ENCODE data around the gene MED19.

The MED19 gene, protein sequence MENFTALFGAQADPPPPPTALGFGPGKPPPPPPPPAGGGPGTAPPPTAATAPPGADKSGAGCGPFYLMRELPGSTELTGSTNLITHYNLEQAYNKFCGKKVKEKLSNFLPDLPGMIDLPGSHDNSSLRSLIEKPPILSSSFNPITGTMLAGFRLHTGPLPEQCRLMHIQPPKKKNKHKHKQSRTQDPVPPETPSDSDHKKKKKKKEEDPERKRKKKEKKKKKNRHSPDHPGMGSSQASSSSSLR

DNA sequence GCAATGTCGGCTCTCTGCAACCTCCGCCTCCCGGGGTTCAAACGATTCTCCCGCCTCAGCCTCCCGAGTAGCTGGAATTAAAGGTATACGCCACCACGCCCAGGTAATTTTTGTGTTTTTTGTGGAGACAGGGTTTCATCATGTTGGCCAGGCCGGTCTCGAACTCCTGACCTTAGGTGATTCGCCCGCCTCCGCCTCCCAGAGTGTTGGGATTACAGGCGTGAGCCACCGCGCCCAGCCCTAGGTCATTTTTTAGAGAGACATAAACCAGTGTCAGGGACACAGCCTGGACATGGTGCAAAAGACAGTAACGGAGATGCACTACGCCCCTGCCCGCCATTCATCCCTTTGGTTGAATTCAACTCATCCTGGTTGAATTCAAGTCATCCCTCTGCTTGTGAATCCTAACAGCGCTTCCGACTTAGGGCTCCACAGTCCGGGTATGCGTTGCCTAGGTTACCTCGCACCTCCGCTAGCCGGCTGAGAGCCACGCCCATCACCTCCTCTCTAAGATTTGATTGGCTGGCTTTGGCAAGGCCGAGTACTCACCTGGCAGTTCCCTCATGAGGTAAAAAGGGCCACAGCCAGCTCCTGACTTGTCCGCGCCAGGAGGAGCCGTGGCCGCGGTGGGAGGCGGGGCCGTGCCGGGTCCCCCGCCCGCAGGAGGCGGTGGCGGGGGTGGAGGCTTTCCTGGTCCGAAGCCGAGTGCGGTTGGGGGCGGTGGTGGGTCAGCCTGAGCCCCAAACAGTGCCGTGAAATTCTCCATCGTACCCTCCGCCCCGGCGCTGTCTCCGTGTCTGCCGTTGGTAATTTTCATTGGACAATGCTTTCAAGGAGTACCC lies at the start of gene MED19:
Gene MED19 (minus strand): TSS at position 802 of the 842 bp plus-strand sequence. CDS start 36 bp downstream, at position 766.
- peak within 1 kb of the TSS; percentile 98 for H3K27ac Mint-ChIP-seq
- peak within 1 kb of the TSS; percentile 98 for H3K4me3 Mint-ChIP-seq
- H3K36me3 Mint-ChIP-seq (ENCODE audit: low read depth), result peaks cover 10% of the 10 kb centered on the region
- no peaks in the 10 kb centered on the region for H3K9me3 Mint-ChIP-seq
- H3K4me1 Mint-ChIP-seq (ENCODE audit: low read depth), result peaks cover 54% of the 10 kb centered on the region
- H3K27me3 Mint-ChIP-seq, result no peaks in the 10 kb centered on the region

DNA sequence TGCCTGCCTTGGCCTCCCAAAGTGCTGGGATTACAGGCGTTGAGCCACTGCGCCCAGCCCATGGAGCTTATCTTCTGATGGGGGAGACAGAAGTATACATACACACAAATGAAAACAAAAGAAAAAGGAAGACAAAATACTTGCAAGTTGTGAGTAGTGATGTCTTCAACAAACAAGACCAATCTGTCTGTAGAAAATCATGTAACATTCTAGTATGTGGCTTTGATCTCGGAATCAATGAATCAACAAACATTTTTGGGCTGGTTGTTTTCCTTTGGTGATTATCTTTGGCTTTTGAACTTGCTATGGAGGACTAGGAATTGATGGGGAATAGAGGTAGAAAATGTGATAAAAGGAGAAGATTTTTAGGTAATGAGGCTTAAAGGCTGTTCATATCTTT lies 46.2 kb upstream of the MED19 start:
- Mint-ChIP-seq H3K36me3 (ENCODE audit: low read depth) (no peaks in the 10 kb centered on the region), H3K27me3 (no peaks in the 10 kb centered on the region), H3K4me3 (no peak overlapping the region), H3K4me1 (ENCODE audit: low read depth) (peaks cover 22% of the 10 kb centered on the region), H3K27ac (no peak overlapping the region), H3K9me3 (no peaks in the 10 kb centered on the region)

DNA sequence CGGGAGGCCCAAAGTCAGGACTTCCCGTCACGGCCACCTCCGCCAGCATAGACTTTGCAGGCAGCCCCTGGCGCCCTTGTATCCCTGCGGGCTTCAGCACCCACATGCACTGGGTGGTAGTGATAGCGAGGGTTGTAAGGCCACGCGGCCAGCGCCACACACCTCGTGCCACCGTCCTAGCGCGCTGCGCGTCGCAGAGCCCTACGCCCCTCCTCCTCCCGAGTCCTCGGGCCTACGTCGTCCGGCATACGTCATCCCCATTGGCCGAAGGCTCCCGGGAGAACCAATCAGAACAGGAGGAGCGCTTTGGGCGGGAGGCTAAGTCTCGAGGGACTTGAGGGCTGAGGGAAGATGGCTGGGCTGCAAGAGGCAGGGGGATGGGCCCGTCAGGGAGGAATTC lies 40.9 kb upstream of the MED19 start:
- Mint-ChIP-seq H3K27ac (no peak overlapping the region), H3K27me3 (no peaks in the 10 kb centered on the region), H3K4me3 (no peak overlapping the region), H3K4me1 (ENCODE audit: low read depth) (peaks cover 9% of the 10 kb centered on the region), H3K9me3 (no peaks in the 10 kb centered on the region), H3K36me3 (ENCODE audit: low read depth) (no peaks in the 10 kb centered on the region)

DNA sequence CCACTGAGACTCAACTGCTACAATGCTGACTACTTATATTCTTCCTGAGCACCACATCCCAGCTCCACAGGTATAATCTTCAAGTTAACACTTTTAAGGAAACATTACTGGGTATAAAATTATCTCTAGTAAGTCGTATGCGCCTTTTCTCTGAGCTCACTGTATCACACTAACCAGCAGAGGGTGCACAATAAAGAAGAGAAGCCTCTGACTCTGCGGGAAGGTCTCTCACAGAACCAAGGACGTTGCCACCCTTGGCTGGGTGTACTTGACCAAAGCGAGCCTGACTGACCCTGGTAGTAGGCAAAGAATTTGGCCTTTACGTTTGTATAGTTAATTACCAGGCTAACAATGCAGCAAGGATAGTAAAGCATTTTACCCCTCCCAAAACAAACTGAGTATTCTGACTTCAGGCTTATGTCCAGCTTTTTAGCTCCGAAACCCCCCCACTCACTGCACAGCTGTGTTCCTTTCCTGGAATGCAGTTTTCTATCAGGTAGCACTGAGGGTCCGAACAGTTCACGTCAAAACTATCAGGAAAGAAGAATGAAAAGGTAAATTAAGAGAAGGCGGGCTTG lies 39.8 kb upstream of the MED19 start, which contains the start of gene BTBD18:
Gene BTBD18 (minus strand): TSS at position 144 of the 578 bp plus-strand sequence. CDS start 631 bp downstream, outside the sequence.
- peak within 1 kb of the TSS; percentile 16 for H3K27ac Mint-ChIP-seq
- H3K27me3 Mint-ChIP-seq, result no peaks in the 10 kb centered on the region

DNA sequence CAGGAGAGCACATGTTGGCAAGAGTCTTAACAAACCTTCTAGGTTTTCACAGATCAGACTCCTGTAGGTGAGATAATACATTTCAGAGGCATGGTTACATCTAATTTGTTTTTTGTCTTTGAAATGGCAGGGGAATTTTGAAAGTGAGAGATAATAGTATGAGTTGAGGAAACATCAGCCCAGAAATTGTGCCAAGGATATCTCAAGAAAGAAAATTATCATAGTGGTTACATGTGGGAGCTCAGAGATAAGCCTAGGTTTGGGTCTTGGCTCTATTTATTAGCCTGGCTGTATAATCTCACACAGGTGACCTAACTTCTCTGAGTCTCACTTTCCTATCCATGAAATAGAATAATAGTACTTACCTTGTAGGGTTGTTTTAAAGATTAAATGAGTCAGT lies 39.2 kb upstream of the MED19 start:
- Mint-ChIP-seq H3K4me1 (ENCODE audit: low read depth) (peaks cover 22% of the 10 kb centered on the region), H3K4me3 (no peak overlapping the region), H3K27me3 (no peaks in the 10 kb centered on the region), H3K9me3 (no peaks in the 10 kb centered on the region), H3K36me3 (ENCODE audit: low read depth) (no peaks in the 10 kb centered on the region), H3K27ac (peak overlapping the region; percentile 12)

More for the DNA sequence above, 39.8 kb upstream of the MED19 start, which contains the start of gene BTBD18:
- Mint-ChIP-seq H3K9me3 (no peaks in the 10 kb centered on the region), H3K36me3 (ENCODE audit: low read depth) (no peaks in the 10 kb centered on the region), H3K4me3 (no peak within 1 kb of the TSS), H3K4me1 (ENCODE audit: low read depth) (peaks cover 16% of the 10 kb centered on the region)

DNA sequence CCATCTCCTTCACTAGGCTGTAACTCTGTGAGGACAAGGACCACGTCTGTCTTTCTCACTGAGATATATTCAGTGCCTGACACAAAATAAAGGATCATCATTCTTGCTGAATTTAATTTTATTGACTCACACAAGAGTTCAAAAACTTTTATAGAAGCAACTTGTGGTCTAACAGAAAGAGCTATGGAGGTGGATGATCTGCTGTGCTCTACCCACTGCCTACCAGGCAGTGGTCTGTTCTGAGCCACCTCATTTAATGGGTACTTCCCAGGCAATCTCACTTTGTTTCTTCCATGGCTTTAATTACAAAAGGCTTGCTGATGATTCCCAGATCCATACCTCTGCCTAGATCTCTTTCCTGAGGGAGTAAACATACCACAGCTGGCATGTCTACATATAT lies 34.9 kb upstream of the MED19 start:
- Mint-ChIP-seq H3K27me3 (no peaks in the 10 kb centered on the region), H3K27ac (peak overlapping the region; percentile 38), H3K4me3 (no peak overlapping the region), H3K4me1 (ENCODE audit: low read depth) (peaks cover 56% of the 10 kb centered on the region), H3K36me3 (ENCODE audit: low read depth) (peaks cover 34% of the 10 kb centered on the region), H3K9me3 (no peaks in the 10 kb centered on the region)

DNA sequence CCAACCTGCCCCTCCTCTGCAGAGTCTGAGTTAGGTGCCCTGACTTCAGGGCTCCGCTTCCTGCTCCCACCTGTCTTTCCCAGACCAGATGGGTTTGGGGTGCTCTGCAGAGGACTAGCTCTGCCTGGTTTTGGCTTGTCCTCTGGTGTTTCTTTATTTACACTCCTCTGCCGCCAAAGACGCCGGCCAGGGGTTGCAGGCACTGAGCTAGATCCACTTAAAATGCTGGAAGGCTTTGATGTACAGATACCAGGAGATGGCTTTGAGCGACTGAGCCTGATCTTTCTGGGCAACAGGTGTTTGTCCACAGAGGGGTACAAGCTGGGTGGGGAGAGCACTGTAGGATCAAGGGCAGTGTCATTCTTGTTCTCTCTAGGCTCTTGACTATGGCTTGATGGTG lies 33.2 kb upstream of the MED19 start:
- Mint-ChIP-seq H3K27ac (peak overlapping the region; percentile 46), H3K9me3 (no peaks in the 10 kb centered on the region), H3K36me3 (ENCODE audit: low read depth) (peaks cover 36% of the 10 kb centered on the region), H3K27me3 (no peaks in the 10 kb centered on the region), H3K4me1 (ENCODE audit: low read depth) (peaks cover 62% of the 10 kb centered on the region), H3K4me3 (no peak overlapping the region)

DNA sequence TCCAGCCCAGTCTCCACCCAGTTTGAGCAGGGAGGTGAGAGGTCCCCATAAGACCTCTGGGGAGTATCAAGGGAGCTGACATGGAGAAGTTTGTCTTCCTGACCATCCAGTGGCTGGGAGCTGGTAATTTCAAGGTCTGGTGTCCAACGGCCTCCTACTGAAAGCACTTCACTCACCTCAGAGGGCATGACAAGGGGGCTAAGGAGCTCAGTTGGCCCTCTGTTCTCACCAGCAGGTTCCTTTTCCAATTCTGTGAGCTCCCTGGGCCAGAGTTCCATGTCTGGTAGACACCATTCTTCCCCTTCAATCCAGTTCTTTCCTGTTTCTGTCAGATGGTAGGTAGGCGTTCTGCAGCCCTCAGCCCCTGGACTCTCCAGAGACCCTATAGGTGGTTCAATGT lies 32.3 kb upstream of the MED19 start:
- Mint-ChIP-seq H3K4me3 (peak overlapping the region; percentile 51), H3K36me3 (ENCODE audit: low read depth) (peaks cover 41% of the 10 kb centered on the region), H3K4me1 (ENCODE audit: low read depth) (peaks cover 62% of the 10 kb centered on the region), H3K27me3 (no peaks in the 10 kb centered on the region), H3K27ac (peak overlapping the region; percentile 79), H3K9me3 (no peaks in the 10 kb centered on the region)

DNA sequence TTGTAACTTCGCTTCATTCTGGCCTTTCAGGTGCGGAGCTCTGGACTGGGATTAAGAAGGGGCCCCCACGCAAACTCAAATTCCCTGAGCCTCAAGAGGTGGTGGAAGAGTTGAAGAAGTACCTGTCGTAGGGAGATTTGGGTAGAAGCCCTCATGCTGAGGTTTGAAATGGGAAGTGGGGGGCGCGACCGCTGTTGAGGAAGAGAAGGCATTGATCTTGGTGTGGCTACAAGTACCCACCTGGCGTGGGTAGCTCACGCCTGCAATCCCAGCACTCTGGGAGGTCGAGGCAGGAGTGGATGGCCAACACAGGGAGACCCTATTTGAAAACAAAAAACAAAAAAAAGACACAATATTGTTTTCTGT lies 30.1 kb upstream of the MED19 start:
- no peaks in the 10 kb centered on the region for H3K27me3 Mint-ChIP-seq
- peaks cover 58% of the 10 kb centered on the region for H3K36me3 Mint-ChIP-seq (ENCODE audit: low read depth)
- peak overlapping the region; percentile 97 for H3K4me3 Mint-ChIP-seq
- H3K27ac Mint-ChIP-seq, result peak overlapping the region; percentile 99
- peaks cover 54% of the 10 kb centered on the region for H3K4me1 Mint-ChIP-seq (ENCODE audit: low read depth)
- no peaks in the 10 kb centered on the region for H3K9me3 Mint-ChIP-seq

DNA sequence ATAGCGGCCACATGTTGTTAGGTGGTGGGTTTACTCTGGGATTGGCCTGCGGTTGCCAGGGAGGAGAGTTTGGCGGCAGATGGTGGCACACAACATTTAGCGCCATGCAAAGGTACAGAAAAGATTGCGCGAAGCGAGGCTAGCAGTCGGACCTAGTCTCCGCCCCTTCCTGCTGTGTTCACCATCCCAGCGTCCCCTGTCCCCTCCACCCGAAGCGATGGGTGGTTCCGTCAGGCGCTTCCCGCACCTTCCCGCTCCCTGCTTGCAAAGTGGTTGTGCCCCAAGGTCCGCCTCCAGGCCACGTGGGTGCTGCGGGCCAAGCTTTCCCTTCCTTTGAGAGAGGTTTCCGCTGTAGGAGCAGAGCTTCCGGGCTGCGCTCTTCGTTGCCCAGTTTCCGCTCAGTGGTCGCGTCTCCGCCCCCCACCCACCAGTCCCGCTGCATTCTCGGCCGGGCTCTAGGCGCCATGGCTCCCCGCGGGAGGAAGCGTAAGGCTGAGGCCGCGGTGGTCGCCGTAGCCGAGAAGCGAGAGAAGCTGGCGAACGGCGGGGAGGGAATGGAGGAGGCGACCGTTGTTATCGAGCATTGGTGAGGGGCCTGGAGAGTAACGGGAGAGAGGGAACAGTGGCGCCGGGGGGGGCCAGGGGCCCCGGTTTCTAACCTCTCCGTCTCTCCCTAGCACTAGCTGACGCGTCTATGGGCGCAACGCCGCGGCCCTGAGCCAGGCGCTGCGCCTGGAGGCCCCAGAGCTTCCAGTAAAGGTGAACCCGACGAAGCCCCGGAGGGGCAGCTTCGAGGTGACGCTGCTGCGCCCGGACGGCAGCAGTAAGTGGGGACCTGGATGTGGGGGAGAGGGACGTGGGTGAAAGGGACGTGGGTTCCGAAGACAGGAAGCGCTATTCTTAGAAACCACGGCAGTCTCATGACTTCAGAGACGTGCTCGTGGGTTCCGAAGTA lies 29.4 kb upstream of the MED19 start, which contains the start of gene SELENOH:
Gene SELENOH (plus strand): TSS at position 360 of the 955 bp plus-strand sequence. CDS start 105 bp downstream, at position 465.
- H3K36me3 Mint-ChIP-seq (ENCODE audit: low read depth), result peaks cover 58% of the 10 kb centered on the region
- no peaks in the 10 kb centered on the region for H3K27me3 Mint-ChIP-seq
- H3K4me1 Mint-ChIP-seq (ENCODE audit: low read depth), result peaks cover 47% of the 10 kb centered on the region
- H3K9me3 Mint-ChIP-seq, result no peaks in the 10 kb centered on the region
- peak within 1 kb of the TSS; percentile 99 for H3K27ac Mint-ChIP-seq
- H3K4me3 Mint-ChIP-seq, result peak within 1 kb of the TSS; percentile 97

DNA sequence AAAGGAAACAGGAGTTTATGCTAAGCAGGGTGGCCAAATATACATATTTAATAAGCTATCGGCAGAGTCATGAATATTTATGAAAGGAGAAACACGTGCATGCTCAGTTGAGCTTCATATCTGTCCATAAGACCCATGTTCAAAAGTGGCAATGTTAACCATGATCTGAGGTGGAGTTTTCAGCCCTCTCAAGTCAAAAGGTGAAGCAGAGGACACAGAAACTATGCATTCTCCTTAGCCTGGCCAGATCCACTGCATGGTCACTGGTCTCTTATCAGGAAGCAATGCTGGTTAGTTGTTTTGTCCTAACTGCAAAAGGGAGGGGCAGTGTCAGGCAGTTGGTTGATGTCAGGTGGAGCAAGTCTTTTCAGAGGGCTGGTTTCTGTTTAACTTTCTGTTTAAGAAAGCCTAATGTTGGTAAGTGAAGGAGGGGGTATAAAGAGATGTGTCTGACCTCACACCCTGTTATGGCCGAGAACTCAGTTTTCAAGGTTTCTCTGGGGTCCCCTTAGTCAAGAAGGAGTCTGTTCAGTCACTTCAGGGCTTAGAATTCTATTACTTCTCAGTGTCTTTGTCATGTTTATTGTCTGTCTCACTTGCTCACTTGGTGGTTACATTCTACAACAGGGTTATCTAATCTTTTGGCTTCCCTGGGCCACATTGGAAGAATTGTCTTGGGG lies 23.7 kb upstream of the MED19 start:
- Mint-ChIP-seq H3K4me3 (no peak overlapping the region), H3K27me3 (no peaks in the 10 kb centered on the region), H3K9me3 (no peaks in the 10 kb centered on the region), H3K36me3 (ENCODE audit: low read depth) (peaks cover 36% of the 10 kb centered on the region), H3K27ac (peak overlapping the region; percentile 62), H3K4me1 (ENCODE audit: low read depth) (peaks cover 9% of the 10 kb centered on the region)

DNA sequence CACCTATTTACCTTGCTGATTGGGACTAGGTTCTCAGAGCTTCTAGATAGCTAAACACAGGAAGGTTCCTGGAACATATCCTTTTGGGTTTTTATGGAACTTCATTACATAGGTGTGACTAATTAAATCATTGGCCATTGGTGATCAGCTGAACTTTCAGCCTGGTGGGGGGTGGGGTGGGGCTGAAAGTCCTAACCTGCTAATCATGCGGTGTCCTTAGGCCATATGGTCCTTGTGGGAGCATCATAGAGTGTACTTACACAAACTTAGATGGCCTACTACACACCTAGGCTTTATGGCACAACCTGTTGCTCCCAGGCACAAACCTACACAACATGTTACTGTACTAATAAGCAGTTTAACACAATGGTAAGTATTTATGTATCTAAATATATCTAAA lies 20.6 kb upstream of the MED19 start:
- H3K9me3 Mint-ChIP-seq, result no peaks in the 10 kb centered on the region
- H3K4me3 Mint-ChIP-seq, result no peak overlapping the region
- no peaks in the 10 kb centered on the region for H3K27me3 Mint-ChIP-seq
- peaks cover 34% of the 10 kb centered on the region for H3K36me3 Mint-ChIP-seq (ENCODE audit: low read depth)
- H3K4me1 Mint-ChIP-seq (ENCODE audit: low read depth), result peaks cover 18% of the 10 kb centered on the region
- no peak overlapping the region for H3K27ac Mint-ChIP-seq

DNA sequence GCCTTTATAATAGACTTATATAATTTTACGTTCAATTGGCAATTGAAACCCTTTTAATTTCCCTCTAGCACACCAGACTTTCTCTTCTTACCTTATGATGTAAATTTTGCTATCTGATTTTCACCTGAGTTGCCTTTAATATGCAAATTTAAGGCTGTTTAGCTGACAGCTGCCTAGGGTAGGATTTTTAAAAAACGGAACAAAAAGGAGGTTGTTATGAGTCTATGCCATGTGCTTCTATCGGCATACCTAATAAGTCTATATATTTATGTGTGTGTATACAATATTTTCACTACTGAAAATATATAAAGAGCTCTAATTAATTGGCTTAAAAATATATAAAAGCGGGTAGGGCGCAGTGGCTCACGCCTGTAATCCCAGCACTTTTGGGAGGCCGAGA lies 17.5 kb upstream of the MED19 start:
- Mint-ChIP-seq H3K4me1 (ENCODE audit: low read depth) (peaks cover 20% of the 10 kb centered on the region), H3K27me3 (no peaks in the 10 kb centered on the region), H3K36me3 (ENCODE audit: low read depth) (peaks cover 27% of the 10 kb centered on the region), H3K4me3 (no peak overlapping the region), H3K9me3 (no peaks in the 10 kb centered on the region), H3K27ac (no peak overlapping the region)

DNA sequence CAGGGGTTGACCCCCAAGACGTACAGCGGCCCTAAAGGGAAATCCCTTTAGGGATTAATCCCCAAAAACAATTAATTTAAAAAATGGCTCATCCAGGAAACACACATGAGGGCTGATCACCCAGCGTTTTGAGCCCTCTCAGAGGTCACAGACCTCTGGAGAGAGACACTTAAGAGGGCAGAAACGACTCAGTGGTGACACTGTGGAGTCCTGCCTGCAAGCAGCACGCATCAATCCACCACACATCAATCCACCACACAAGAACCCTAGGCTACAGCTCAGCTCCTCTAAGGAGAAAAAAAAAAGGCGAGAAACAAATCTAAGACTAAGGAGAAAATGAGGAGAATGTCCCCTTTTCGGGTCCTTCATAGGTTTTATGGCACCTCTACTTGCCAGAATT lies 16.8 kb upstream of the MED19 start:
- peak overlapping the region; percentile 41 for H3K27ac Mint-ChIP-seq
- peaks cover 27% of the 10 kb centered on the region for H3K36me3 Mint-ChIP-seq (ENCODE audit: low read depth)
- no peaks in the 10 kb centered on the region for H3K9me3 Mint-ChIP-seq
- no peaks in the 10 kb centered on the region for H3K27me3 Mint-ChIP-seq
- H3K4me1 Mint-ChIP-seq (ENCODE audit: low read depth), result peaks cover 20% of the 10 kb centered on the region
- no peak overlapping the region for H3K4me3 Mint-ChIP-seq

Data from stimulated activated naive CD8-positive, alpha-beta T cell treated with anti-CD3 and anti-CD28 coated beads, Interleukin-15, Interleukin-2, amounts not matched to agents 100 ng/mL and 50 ng/mL, for 24 hours (primary cell).